GM19351 (cell line): ENCODE results near the gene FUT2.
A peak's percentile ranks its signal among the peaks of the same experiment; 100 is the strongest.
"Not testable (repeated sequence)": the region's sequence is repeated elsewhere in the genome, so short reads cannot be mapped to it uniquely, and the experiment has no call there.

ENCODE experiments used
- ATAC-seq: cut with Tn5 transposase; IDR thresholded peaks from one replicate; pipeline ENCODE4 v1.9.1; 2021; ENCODE audit warnings: mild to moderate bottlenecking, moderate library complexity; ENCODE audit not compliant: unreplicated experiment

FUT2 gene

GRCh38 chr19:48695743-48696352 lies at the start of gene FUT2:
TSS of gene FUT2 (plus strand) at chr19:48695971. CDS start at chr19:48702957, 6,986 bp downstream.
- no peak for ATAC-seq

- peak; percentile 59 for ATAC-seq
These were observed 49.6 kb upstream of the FUT2 start, which contains the start of gene CA11 for GRCh38 chr19:48646001-48646721. TSS of gene CA11 (minus strand) at chr19:48646187. CDS start at chr19:48645632, 555 bp downstream.

GRCh38 chr19:48646722-48647216 lies 49.0 kb upstream of the FUT2 start:
- ATAC-seq = no peak

- no peak for ATAC-seq
These were observed 47.6 kb upstream of the FUT2 start for GRCh38 chr19:48648134-48648533.

GRCh38 chr19:48650974-48651682 lies 44.6 kb upstream of the FUT2 start:
- ATAC-seq = no peak

GRCh38 chr19:48651683-48652048 lies 44.1 kb upstream of the FUT2 start:
- no peak for ATAC-seq

GRCh38 chr19:48654299-48655059 lies 41.3 kb upstream of the FUT2 start:
- no peak for ATAC-seq

GRCh38 chr19:48656840-48657474 lies 38.8 kb upstream of the FUT2 start:
- ATAC-seq = no peak

- not testable (repeated sequence) for ATAC-seq
These were observed 37.9 kb upstream of the FUT2 start for GRCh38 chr19:48657828-48658227.

GRCh38 chr19:48658483-48658882 lies 37.3 kb upstream of the FUT2 start:
- ATAC-seq = no peak

GRCh38 chr19:48659768-48660167 lies 36.0 kb upstream of the FUT2 start:
- no peak for ATAC-seq

- peak; percentile 77 for ATAC-seq
These were observed 34.7 kb upstream of the FUT2 start for GRCh38 chr19:48660852-48661710.

GRCh38 chr19:48661711-48662090 lies 34.1 kb upstream of the FUT2 start:
- no peak for ATAC-seq

- no peak for ATAC-seq
These were observed 32.1 kb upstream of the FUT2 start for GRCh38 chr19:48663667-48664066.

GRCh38 chr19:48664476-48664875 lies 31.3 kb upstream of the FUT2 start:
- ATAC-seq = no peak

GRCh38 chr19:48665786-48666185 lies 30.0 kb upstream of the FUT2 start:
- ATAC-seq = no peak

GRCh38 chr19:48668332-48668731 lies 27.4 kb upstream of the FUT2 start:
- no peak for ATAC-seq

- ATAC-seq = no peak
These were observed 27.0 kb upstream of the FUT2 start for GRCh38 chr19:48668761-48669160.

- no peak for ATAC-seq
These were observed 25.7 kb upstream of the FUT2 start for GRCh38 chr19:48669903-48670668.
